Left lung (tissue), 10 donors: ENCODE results near the gene CMBL. TPM values are rescaled to one million over a fixed set of nuclear protein-coding genes. Genes with fewer than 3 reads are reported as not detected.

Experiments
- ATAC-seq: fragments of 200-7000 bp; cut with Tn5 transposase; one replicate; pipeline ENCODE4 v1.9.1; 2020; ENCODE audit warnings: moderate library complexity
- DNase-seq, 4 donors: peaks; one replicate each; pipeline ENCODE4 v3.0.0-alpha.2; 2013 to 2020
- H3K27ac ChIP-seq, 2 donors: fragments of 200-600 bp; sonication (generic) in 1 of 2; one replicate each; pipeline versions ENCODE4 v1.5.0 to v1.8.0; 2020 to 2021
- H3K27me3 ChIP-seq, 2 donors: fragments of 200-600 bp; sonication (generic) in 1 of 2; one replicate each; pipeline versions ENCODE4 v1.5.0 to v1.8.0; 2020 to 2021
- H3K36me3 ChIP-seq, 2 donors: fragments of 200-600 bp; sonication (generic) in 1 of 2; one replicate each; pipeline versions ENCODE4 v1.5.0 to v1.8.0; 2020 to 2021
- H3K4me1 ChIP-seq, 2 donors: fragments of 200-600 bp; one replicate each; pipeline ENCODE4 v1.8.0; 2021
- H3K4me3 ChIP-seq, 2 donors: fragments of 200-600 bp; sonication (generic) in 1 of 2; one replicate each; pipeline versions ENCODE4 v1.5.0 to v1.8.0; 2020 to 2021; ENCODE audit warnings: mild to moderate bottlenecking in 1 of 2
- H3K9me3 ChIP-seq, 2 donors: fragments of 200-600 bp; sonication (generic) in 1 of 2; one replicate each; pipeline versions ENCODE4 v1.5.0 to v1.8.0; 2020 to 2021
- CTCF ChIP-seq, 2 donors: fragments of 200-600 bp; sonication (generic) in 1 of 2; IDR thresholded peaks; one replicate each; pipeline versions ENCODE4 v1.5.0 to v1.8.0; 2021; ENCODE audit warnings: antibody characterized with exemption in 2 of 2
- intact Hi-C, 2 donors: fragments of 100-400 bp; cut with DNase I; formaldehyde crosslinking; loops; one replicate each; pipeline versions ENCODE4 v1.11.2 to v1.14.2; 2022
- polyA plus RNA-seq, 6 donors: library from polyadenylated mRNA; unstranded; fragments of 120-200 nt; gene quantifications; one replicate each; pipeline ENCODE4 v1.2.1, GENCODE V29; 2013; ENCODE audit not compliant: insufficient read length in 6 of 6
- total RNA-seq, 2 donors: library from RNA; stranded (reverse); fragmentation: NEBNext Ultra II Directional; extraction: Animal tissue kit (Norgen Biotek cat#: 25700); gene quantifications; one replicate each; pipeline ENCODE4 v1.2.1, GENCODE V29; 2021
- donor health status: DM: no; HTN: yes; CAD: no.
- donor health status: DM: no; HTN: no; CAD: no.

CMBL gene
- total and polyA plus RNA-seq, 8 donors, result 17.3 to 26.9 (median 22.5) TPM

- Histone ChIP-seq H3K27me3 (peaks cover 0 to 15% of the 10 kb centered on the region in 2 donors), H3K27ac (no peak overlapping the region), H3K9me3 (no peaks in the 10 kb centered on the region), H3K4me1 (peaks cover 0 to 15% of the 10 kb centered on the region in 2 donors), H3K36me3 (no peaks in the 10 kb centered on the region), H3K4me3 (no peak overlapping the region)
- TF ChIP-seq CTCF (IDR thresholded peaks at IDR 0.05), result no peak
- ATAC-seq, result no peak
- intact Hi-C loops, result no loop called here
- peak in 1 of 4 donors; percentile 38 for DNase-seq
Measured at GRCh38 chr5:10310066-10310779, 2.5 kb upstream of the CMBL start.

GRCh38 chr5:10308844-10309243 is 1.1 kb upstream of the CMBL start:
- H3K36me3 ChIP-seq, result no peaks in the 10 kb centered on the region
- peaks cover 0 to 15% of the 10 kb centered on the region in 2 donors for H3K4me1 ChIP-seq
- peaks cover 0 to 15% of the 10 kb centered on the region in 2 donors for H3K27me3 ChIP-seq
- ATAC-seq (no peak), DNase-seq (peak in 1 of 4 donors; percentile 10)
- no peak overlapping the region for H3K27ac ChIP-seq
- H3K9me3 ChIP-seq, result no peaks in the 10 kb centered on the region
- H3K4me3 ChIP-seq, result no peak overlapping the region
- no peak for TF ChIP-seq CTCF (IDR thresholded peaks at IDR 0.05)
- intact Hi-C loops, result no loop called here

GRCh38 chr5:10306806-10307205 is 896 bp downstream of the CMBL start:
- peak overlapping the region; percentile 48 to 50 for H3K4me3 ChIP-seq
- no peak for DNase-seq
- intact Hi-C loops, result no loop called here

GRCh38 chr5:10306114-10306513 is 1.6 kb downstream of the CMBL start:
- Histone ChIP-seq H3K4me1 (peaks cover 0 to 15% of the 10 kb centered on the region in 2 donors), H3K27ac (no peak overlapping the region), H3K27me3 (peaks cover 0 to 15% of the 10 kb centered on the region in 2 donors), H3K36me3 (no peaks in the 10 kb centered on the region), H3K4me3 (peak overlapping the region in 1 of 2 donors; percentile 48), H3K9me3 (no peaks in the 10 kb centered on the region)
- TF ChIP-seq CTCF (IDR thresholded peaks at IDR 0.05), result no peak
- intact Hi-C loops, result no loop called here
- peak; percentile 31 for ATAC-seq
- DNase-seq, result no peak

More at GRCh38 chr5:10306806-10307205, 896 bp downstream of the CMBL start:
- H3K36me3 ChIP-seq, result no peaks in the 10 kb centered on the region
- no peaks in the 10 kb centered on the region for H3K9me3 ChIP-seq
- H3K4me1 ChIP-seq, result peaks cover 0 to 15% of the 10 kb centered on the region in 2 donors
- peak overlapping the region; percentile 57 to 73 for H3K27ac ChIP-seq
- TF ChIP-seq CTCF (IDR thresholded peaks at IDR 0.05), result no peak
- H3K27me3 ChIP-seq, result peaks cover 0 to 15% of the 10 kb centered on the region in 2 donors
- no peak for ATAC-seq

GRCh38 chr5:10304932-10305331 is 2.8 kb downstream of the CMBL start:
- Histone ChIP-seq H3K36me3 (no peaks in the 10 kb centered on the region), H3K4me1 (peaks cover 0 to 10% of the 10 kb centered on the region in 2 donors), H3K4me3 (no peak overlapping the region), H3K27me3 (peaks cover 0 to 15% of the 10 kb centered on the region in 2 donors), H3K27ac (no peak overlapping the region), H3K9me3 (no peaks in the 10 kb centered on the region)
- DNase-seq (peak in 1 of 4 donors; percentile 8), ATAC-seq (no peak)
- intact Hi-C loops, result no loop called here
- TF ChIP-seq CTCF (IDR thresholded peaks at IDR 0.05), result no peak
